Cardiac fibroblast (primary cell): ENCODE measurements around the gene IGSF9B.
A peak's percentile ranks its signal among the peaks of the same experiment; 100 is the strongest.

Experiments
- DNase-seq, 2 donors: peaks; one replicate each; pipeline versions ENCODE4 v3.0.0 to v3.0.0-alpha.2; 2010; ENCODE audit warnings: low read depth in 2 of 2
- H3K4me3 ChIP-seq, 2 donors: replicated peaks in 1 of 2; 1 replicate in 1 of 2; 2 replicates in 1 of 2; pipeline ENCODE4 v1.5.1; 2011; ENCODE audit warnings: low read depth in 2 of 2, low read length in 2 of 2, mild to moderate bottlenecking in 2 of 2, moderate library complexity in 1 of 2
- TF ChIP-seq, protein P1 (sequence below): IDR thresholded peaks from one replicate; pipeline ENCODE4 v1.5.1; 2011; ENCODE audit warnings: low read depth, mild to moderate bottlenecking, low read length, inconsistent platforms

Gene IGSF9B

DNA sequence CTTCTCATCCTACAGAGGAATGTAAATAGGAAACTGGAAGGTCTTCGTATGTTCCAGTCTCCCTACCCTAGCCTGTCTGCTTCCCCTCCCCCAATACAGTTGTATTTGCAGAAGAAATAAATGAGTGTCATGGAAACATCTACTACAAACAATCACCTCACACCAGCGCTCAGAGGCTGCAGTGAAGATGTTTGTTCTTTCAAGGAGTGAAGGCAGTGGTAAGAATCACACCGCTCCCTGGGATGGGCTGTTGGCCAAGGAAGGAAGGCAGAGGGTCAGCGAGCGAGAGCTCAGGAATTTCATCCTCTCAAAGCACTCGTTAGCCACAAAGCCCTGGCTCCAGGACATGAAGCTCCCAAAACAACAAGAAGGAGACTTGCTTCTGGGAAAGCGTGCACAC is 1.1 kb upstream of the IGSF9B start:
- peak in 1 of 2 donors; percentile 35 for DNase-seq
- H3K4me3 ChIP-seq, result no peak overlapping the region
- TF ChIP-seq, protein P1, sequence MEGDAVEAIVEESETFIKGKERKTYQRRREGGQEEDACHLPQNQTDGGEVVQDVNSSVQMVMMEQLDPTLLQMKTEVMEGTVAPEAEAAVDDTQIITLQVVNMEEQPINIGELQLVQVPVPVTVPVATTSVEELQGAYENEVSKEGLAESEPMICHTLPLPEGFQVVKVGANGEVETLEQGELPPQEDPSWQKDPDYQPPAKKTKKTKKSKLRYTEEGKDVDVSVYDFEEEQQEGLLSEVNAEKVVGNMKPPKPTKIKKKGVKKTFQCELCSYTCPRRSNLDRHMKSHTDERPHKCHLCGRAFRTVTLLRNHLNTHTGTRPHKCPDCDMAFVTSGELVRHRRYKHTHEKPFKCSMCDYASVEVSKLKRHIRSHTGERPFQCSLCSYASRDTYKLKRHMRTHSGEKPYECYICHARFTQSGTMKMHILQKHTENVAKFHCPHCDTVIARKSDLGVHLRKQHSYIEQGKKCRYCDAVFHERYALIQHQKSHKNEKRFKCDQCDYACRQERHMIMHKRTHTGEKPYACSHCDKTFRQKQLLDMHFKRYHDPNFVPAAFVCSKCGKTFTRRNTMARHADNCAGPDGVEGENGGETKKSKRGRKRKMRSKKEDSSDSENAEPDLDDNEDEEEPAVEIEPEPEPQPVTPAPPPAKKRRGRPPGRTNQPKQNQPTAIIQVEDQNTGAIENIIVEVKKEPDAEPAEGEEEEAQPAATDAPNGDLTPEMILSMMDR, result no peak

DNA sequence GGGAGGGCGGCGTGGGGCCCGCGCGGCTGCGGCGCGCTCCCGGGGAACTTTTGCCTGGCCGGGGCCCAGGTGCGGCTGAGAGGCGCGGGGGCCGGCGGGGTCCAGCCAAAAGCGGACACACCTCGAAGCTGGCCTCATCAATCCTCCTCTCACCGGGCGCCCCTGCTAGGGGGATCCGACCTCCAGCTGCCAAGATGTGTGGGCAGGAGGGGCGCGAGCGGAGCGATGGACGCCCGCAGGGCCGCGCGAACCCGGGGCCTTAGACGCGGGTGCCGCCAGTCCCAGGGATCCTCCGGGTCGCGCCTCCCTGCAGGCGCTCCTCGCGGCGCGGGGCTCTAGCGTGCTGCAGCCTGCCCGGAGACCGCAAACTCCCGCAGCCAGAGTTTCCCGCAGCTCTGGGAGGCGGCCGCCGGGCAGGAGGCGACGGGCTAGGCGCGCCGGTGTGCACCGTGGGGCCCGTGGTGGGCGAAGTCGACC is 785 bp downstream of the IGSF9B start:
- no peak overlapping the region for H3K4me3 ChIP-seq
- no peak for DNase-seq
- TF ChIP-seq, protein P1, result no peak

DNA sequence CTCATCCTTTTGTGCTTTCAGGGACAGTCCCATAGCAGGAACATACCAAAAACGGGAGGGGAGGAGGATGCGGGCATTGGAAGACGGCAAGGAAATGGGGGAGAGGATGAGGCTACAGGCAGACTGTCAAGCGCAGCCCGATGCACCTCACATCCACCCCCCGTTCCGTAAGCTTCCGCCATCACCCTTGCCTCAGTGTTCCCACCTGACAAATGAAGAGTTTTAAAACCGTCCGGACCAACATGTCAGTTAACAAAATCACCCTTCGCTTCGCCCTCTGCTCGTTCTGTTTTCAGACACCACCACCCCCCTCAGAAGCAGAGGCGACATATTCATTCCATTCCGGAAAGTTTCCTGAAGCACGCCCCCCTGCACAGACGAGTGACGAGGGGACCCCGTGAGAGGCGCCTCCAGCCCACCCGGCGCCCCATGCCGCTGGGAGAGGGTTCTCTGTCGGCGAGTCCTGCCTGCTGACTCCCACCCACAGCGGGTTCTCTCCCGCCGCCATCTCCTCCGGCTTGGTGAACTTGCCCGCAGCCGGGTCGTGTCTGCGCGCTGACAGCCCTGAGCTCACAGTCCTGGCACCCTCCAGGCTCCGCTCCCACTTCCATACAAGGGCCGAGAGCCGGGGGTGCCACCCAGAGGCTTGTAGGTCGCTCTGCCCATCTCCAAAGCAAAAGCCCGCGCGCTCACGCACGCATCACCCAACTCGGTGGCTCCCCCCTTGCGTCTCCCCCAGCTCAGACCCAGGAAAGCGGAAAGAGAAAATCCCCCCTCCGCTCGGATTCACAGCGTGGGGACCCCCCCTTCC is 1.5 kb downstream of the IGSF9B start:
- TF ChIP-seq, protein P1, result no peak
- peak in 1 of 2 donors; percentile 22 for DNase-seq
- H3K4me3 ChIP-seq, result no peak overlapping the region

DNA sequence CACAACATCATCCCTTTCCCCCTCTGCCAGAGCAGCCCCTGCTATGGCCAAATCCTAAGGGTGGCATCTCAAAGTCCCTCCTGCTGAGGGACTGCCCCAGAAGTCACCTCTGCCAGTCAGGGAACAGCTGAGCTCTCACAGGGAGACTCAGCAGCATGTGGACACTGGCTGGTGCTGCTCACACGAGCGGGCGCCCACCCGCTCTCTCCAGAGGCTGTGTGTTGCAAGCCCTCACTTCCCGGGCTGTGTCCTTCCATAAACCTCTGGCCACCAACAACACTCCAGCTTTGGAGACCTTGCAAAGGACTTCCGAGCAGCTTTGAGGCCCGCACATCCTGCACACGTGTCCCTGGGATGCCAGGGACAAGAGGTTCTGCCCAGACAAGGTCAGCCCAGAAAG is 2.8 kb downstream of the IGSF9B start:
- no peak overlapping the region for H3K4me3 ChIP-seq
- no peak for DNase-seq
- TF ChIP-seq, protein P1, result no peak

DNA sequence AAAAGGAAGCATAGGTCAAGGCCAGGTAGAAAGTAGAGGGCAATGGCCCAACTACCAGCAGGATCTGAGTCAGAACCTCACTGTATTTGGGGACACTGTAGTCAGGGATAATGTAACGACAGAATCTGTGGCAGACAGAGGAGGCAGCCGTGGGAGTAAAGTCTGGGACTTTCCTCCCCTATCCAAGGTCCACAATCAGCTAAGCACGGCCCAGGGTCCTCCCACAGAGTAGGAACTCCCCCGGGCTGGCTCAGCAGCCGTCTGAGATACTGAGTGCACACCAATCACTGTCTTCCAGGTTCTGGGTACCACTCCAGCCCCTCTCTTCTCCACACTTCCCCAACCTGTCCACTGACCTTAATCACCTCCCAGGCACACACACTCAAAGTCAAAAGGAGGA is 3.2 kb downstream of the IGSF9B start:
- H3K4me3 ChIP-seq, result no peak overlapping the region
- no peak for DNase-seq
- TF ChIP-seq, protein P1, result no peak

DNA sequence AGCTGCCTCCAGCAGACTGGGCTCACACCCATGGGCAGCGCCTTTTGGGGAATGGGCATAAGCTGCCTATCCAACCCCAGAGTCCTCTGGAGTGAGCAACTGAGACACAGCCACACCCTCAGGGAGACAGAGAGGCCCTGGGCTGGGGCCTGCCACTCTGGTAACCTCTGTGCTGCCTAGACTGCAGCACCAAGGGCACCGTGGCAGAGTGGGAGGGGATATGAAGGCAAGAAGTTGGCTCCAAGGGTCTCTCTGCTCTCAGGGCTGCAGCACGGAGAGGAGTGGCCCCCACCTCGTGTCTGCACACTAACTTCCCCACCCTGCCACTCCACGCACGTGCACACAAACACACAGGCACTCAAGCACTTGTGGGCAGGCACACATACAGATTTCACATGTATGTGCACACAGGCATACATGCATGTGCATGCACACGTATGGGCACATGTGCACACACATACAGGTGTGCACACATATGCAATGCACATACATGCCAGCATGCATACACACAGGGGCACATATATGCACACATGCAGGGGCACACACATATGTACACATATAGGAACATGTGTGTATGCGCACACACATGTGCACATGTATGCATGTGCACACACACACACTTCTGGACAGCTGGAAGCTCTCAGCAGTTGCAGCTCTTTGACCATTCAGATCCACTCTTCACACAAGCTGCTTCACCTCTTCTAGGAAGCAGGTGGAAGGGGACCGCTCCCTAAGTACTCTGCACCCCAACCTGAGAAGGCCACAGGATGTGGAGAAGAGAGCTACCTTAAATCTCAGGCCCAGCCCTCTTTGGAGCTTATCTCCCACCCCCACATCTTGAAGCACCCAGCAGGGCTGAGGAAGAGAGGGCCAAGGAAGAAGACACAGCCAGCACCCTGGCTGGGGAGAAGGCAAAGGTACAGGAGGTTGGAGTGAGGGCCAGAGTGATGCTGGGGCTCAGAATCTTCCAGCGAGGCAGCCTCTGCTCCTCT is 4.3 kb downstream of the IGSF9B start:
- TF ChIP-seq, protein P1, result no peak

More for the DNA sequence above, 4.3 kb downstream of the IGSF9B start:
- H3K4me3 ChIP-seq, result no peak overlapping the region
- no peak for DNase-seq
